Mucosa of gallbladder (tissue), 1 donor: ENCODE measurements around the gene WDR19. TPM values are rescaled to one million over a fixed set of nuclear protein-coding genes. Genes with fewer than 3 reads are reported as not detected.
"Not testable (repeated sequence)": the region's sequence is repeated elsewhere in the genome, so short reads cannot be mapped to it uniquely, and the experiment has no call there.

Source experiments
- DNase-seq: peaks from one replicate; pipeline ENCODE4 v3.0.0-alpha.2; 2020; ENCODE audit warnings: low spot score
- total RNA-seq: library from RNA; stranded (reverse); gene quantifications from one replicate; pipeline ENCODE4 v1.2.1, GENCODE V29; 2021
- donor health status: DM: no; HTN: no; CAD: no.

WDR19 gene
- 34.3 TPM for total RNA-seq

DNA sequence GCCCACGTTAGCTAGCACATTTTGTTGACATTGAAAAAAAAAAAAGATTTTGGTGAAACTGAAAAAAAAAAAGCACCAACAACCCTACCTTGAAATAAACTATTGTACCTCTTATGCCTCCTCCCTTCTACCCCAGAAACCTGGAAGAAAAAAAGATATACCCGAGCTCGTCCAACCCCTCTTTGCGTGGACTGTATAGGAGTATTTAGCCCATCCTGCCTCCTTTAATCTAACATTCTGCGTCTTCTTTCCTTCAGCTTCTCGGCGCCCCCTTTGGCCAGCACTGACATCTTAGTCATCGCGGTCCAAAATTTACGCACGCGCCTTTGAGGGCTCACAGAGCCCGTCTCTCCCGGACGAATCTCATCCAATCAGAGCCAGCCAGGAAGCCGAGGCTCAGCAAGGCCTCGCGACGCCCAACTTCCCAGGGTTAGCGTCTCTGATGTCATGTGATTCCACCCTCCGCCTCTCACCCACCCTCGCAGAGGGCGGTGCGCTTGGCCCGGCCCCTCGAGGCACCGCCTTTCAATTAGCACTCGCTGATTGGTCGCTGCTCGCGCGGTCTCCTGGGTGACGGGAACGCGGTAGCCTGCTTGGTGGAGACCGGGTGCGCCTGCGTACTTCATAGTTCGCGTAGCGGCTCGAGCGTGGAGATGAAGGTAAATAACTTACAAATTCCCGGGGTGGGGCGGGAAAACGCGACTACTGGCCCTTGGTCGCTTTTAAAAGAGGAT lies at the start of gene WDR19:
TSS of gene WDR19 (plus strand) at position 625 of the 734 bp plus-strand sequence. CDS start at position 654, 29 bp downstream.
- peak; percentile 99 for DNase-seq

DNA sequence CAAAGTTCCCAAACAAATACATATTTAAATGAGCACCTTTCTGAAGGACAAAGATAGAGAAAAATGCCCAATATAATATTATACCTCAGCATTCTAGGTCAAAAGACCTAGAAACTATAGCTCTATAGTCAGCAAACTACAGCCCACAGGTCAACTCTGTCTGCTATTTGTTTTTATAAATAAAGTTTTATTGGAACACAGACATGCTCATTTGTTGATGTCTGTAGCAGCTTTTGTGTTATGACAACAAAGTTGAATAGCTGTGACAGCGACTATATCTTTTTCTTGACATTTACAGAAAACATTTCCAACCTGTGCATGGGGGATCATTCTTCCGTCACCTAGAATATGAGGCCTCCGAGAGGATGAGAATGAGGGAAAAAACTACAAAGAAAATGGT lies 48.7 kb upstream of the WDR19 start:
- DNase-seq: no peak

DNA sequence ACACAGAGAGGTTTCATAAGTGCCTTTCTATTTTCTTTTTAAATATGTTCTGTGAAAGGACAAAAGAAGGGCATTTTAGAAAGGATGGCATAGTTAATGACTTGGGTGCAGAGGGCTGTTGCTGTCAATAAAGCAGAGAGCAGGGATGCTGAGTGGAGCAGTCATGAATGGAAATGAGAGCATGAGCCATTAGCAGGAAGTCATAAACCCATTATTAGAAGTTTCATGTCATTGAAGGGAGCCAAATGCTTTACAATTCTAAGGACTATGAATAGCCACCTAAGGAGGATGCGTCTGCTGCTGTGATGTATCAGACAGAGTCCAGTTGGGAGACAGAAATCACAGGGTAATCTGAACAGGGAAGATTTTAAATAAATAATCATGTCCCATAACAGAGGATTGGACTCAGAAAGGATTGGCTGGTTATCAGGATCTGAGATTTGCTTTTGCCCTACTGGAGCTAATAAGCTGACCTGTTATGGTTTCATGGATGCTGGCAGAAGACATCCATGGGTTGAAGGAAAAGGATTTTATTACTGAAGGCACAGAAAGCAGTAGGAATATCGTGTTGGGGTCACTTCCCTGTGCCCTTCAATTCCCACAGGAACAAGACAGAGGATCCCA lies 47.5 kb upstream of the WDR19 start:
- DNase-seq: no peak

DNA sequence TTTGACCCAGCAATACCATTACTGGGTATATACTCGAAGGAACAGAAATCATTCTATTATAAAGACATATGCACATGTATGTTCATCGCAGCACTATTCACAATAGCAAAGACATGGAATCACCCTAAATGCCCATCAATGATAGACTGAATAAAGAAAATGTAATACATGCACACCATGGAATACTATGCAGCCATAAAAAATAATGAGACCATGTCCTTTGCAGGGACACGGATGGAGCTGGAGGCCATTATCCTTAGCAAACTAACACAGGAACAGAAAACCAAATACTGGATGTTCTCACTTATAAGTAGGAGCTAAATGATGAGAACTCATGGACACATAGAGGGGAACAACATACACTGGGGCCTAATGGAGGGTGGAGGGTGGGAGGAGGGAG lies 44.1 kb upstream of the WDR19 start:
- DNase-seq: not testable (repeated sequence)

DNA sequence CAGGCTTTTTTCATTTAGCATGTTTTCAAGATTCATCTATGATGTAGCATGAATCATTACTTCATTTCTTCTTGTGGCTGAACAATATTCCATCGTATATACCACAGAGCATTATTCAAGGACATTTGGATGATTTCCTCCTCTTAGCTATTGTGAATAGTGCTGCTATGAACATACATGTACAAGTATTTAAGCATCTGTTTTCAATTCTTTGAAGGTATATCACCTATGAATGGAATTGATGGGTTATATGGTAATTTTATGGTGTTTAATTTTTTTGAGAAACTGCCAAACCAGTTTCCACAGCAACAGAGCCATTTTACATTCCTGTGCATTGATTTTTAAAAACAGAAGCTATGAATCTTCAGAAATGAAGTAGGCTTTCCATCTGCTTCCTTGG lies 36.1 kb upstream of the WDR19 start:
- no peak for DNase-seq

DNA sequence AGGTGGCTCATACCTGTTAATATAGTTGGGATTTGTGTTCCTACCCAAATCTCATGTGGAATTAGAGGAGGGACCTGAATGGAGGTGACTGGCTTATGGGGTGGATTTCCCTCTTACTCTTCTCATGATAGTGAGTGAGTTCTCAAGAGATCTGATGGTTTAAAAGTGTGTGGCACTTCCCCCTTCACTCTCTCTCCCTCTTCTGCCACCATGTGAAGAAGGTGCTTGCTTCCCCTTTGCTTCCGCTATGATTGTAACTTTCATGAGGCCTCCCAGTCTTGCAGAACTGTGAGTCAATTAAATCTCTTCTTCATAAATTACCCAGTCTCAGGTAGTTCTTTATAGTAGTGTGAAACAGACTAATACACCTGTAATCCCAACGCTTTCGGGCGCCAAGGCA lies 28.3 kb upstream of the WDR19 start:
- DNase-seq: no peak

DNA sequence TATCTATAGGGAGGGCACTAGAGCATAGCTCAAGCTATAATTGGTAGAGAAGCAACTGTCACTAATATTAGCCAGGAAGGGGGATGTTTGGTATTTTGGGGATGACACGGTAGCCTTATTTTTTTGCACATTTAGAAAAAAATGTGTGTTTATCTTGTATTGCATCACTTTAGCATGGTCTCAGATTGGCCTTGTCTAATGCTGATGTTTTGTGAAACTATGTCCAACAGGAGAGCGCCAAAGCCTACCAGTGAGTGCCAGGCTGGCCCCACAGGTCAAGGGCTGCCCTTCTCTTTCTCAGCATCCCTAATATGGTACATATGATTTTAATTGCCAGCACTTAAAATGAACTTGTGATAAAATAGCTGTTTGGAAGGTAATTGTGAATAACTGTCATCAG lies 24.8 kb upstream of the WDR19 start:
- DNase-seq: no peak

DNA sequence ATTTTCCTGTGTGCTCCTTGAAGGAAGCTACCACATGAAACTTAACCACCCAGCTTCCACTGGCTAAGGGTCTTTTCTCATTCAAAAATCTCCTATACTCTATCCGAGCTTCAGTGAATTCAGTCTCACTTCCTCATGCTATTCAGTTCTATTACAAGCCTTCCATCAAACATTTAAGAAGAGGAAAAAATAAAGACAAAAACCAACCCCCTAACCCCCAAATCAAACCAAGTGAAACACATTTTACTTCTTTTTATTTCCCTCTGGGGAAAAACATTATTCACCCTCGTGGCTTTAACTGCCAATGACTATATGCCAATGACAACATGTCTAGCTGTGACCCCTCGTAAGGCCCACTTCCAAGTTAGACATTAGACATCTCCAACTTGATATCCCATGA lies 16.2 kb upstream of the WDR19 start:
- no peak for DNase-seq

DNA sequence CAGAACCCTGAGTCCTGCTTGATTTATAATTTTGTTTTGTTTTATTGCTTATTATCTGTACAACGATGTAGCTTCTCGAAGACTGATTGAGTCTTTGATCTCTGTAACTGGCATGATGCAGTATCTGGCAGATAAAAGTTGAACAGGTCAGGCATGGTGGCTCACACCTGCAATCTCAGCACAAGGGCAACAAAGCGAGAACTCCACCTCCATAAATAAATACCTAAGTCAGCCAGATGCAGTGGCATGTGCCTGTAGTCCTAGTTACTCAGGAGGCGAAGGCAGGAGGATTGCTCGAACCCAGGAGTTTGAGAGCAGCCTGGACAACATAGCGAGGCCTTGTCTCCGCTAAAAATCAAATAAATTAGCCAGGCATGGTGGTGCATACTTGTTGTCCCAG lies 15.7 kb upstream of the WDR19 start:
- no peak for DNase-seq

DNA sequence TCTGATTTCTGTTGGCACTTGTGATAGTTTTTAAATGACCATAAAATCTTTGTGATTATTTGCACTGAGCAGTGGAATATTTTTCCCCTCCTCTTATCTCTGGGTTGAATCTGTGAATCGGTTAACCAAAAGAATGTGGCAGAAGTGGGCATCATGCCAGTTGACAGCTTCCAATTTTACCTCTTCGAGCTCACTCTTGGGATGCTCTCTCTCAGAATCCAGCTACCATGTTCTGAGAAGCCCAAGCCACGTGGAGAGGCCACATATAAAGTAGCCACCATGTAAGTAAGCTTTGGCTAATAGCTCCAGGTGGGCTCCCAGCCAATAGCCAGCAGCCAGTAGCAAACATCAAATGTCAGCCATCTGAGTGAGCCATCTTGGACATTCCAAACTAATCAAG lies 12.9 kb upstream of the WDR19 start:
- no peak for DNase-seq

DNA sequence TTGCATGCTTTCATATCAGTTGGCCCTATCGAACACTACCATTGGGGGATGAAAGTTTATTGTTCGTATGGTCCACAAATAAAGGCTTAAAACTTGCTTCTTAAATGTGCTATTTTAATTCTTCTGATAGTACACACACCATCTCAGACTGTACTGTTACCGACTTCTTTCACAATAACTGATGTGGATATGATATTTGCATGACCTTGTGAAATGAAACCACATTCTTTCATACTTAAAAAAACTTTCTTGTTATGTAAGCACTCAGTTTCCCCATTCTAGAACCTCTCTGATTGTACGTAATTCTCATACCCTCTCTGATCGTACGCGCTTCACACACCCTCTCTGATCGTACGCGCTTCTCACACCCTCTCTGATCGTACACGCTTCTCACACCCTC lies 12.0 kb upstream of the WDR19 start:
- no peak for DNase-seq

DNA sequence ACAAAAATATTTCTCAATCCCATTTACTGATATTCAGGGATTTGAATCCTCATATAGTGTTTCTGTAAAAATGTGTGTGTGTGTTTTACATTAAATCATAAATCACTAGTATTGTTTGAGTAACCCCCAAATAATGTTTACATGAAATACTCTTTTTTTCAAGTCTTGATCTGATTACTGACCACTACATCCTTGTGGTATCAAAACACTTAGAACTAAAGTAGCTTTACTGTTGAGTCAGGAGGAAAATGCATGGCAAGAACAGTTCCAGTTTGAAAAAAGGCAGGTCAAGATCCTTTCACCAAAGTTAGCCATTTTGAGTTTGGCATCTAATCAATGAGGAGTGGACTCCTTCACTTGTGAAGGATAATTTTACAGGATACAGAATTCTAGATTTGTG lies 3.6 kb upstream of the WDR19 start:
- DNase-seq: no peak

DNA sequence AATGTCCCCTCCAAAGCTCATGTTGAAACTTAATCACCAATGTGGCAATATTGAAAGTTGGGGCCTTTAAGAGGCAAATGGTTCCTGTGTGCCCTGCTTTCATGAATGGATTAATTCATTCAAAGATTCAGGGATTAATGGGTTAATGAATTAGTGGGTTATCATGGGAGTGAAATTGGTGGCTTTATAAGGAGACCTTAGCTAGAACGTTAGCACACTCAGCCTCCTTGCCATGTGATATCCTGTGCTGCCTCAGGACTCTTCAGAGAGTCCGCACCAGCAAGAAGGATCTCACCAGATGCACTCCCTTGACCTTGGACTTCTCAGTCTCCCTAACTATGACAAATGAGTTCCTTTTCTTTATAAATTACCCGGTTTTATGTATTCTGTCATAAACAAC lies 2.6 kb upstream of the WDR19 start:
- DNase-seq: no peak

DNA sequence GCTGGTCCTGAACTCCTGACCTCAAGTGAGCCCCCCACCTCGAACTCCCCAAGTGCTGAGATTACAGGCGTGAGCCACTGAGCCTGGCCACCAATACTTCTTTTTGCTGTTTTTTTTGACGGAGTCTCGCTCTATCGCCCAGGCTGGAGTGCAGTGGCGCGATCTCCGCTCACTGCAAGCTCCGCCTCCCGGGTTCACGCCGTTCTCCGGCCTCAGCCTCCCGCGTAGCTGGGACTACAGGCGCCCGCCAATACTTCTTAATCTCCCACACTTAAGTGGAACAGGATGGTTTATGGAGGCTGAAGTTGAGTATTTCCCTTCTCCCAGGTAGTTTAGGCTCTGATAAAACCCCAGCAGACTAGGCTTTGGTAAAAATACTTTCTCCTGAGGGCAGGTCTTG lies 1.7 kb upstream of the WDR19 start:
- DNase-seq: not testable (repeated sequence)

DNA sequence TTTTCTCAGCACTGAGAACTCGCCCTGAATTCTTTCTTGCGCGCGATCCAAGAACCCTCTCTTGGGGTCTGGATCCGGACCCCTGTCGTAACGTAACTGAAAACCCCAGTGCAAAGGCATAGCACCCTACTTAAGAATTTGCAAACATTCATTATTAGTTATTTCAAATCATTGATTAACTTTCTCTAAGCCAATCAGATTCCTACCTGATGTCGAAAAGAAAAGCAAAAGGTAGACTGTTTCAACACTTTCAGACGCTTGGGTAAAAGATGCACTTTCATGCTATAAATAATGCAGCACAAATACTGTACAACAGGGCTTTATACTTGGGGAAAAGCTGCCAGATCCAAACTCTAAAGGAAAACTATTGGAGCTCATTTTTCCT lies 817 bp upstream of the WDR19 start:
- DNase-seq: no peak

DNA sequence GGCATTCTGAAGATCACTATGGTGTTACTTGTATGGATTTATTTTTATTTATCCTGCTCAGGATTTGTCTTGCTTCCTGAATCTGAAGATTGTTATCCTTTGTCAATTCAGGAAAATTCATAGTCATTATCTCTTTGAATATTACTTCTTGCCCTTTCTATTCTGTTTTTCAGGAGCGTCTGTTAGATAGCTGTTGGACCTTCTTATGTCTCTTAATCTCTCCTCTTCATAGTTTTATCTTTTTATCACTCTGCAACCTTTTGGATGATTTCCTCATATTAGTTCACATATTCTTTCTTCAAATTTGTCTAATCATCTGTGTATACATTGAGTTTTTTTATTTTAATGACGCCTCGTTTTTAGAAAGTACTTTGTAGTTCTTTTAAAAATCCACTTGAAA lies 19.6 kb downstream of the WDR19 start:
- no peak for DNase-seq

DNA sequence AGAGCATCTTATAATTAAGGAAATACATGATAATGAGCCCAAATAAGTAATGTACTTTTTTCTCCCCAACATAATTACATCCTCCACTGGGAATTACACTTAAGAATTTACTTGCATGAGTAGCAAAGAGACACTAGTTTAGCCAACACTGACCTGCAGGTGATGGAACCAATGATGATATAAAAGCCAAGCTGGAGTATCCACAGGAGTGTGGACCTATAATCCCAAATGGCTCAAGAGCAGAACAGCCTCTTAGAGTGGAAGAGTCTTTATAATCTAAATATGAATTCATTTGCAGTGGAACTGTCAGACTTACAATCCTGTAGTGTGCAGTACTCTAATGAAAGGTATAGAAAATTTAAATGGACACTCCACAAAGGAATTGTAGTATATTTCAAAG lies 22.2 kb downstream of the WDR19 start:
- DNase-seq: no peak

DNA sequence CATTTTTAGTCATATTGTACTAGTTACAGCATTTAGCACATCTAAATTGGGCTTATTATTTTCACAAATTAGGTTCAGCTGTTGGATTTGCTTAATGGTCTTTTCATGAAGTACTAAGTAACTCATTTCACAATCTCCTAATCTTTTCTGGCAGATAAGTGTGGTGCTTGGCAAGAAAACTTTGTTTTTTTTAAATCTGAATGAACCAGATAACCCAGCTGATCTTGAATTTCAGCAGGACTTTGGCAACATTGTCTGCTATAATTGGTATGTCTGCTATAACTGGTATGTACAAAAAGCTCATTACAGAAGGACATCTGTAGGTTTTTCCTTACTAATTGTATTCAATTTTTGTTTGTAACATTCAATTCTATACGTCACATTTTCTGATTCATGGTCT lies 22.7 kb downstream of the WDR19 start:
- no peak for DNase-seq

DNA sequence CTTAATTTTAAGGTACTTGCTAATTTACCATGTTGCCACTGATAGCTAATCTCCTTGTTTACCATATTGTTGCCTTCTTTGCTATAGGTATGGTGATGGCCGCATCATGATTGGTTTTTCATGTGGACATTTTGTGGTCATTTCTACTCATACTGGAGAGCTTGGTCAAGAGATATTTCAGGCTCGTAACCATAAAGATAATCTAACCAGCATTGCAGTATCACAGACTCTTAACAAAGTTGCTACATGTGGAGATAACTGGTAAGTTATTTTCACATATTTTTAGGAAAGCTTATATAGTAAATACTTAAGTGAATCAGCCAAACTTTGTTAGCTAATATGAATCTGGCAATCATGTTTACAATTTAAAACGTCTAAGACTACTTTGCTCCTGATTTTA lies 23.1 kb downstream of the WDR19 start:
- no peak for DNase-seq

DNA sequence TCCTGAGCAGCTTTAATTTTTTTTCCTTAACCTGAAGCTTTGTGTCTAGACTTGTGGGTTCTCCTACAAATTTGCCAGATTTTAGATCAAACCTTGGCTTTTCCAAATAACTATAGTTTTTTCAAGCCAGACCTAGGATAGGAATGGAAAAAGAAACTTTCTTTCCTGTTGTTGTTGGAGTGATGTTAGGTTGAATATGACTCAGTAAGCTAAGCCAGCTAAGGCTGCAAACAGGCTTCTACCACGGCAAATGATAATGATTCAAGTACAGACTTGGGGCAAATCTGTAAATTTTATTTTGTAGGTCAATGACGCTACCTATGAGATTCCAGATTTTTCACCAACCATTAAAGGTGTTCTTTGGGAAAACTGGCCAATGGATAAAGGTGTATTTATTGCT lies 45.6 kb downstream of the WDR19 start:
- DNase-seq: no peak

DNA sequence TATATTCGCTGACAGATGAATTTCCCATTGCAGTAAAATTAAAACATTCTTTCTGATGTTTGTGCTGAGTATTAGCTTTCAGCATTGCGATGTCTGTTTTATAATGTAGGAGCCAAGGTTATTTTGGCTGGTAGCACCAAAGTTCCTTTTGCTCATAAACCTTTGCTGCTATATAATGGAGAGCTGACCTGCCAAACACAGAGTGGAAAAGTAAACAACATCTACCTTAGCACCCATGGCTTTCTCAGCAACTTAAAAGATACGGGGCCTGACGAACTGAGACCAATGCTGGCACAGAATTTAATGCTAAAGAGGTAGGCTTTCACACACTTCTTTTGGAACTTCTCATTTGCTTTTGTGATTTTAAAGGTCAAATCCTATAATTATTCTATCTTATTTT lies 46.0 kb downstream of the WDR19 start:
- no peak for DNase-seq

DNA sequence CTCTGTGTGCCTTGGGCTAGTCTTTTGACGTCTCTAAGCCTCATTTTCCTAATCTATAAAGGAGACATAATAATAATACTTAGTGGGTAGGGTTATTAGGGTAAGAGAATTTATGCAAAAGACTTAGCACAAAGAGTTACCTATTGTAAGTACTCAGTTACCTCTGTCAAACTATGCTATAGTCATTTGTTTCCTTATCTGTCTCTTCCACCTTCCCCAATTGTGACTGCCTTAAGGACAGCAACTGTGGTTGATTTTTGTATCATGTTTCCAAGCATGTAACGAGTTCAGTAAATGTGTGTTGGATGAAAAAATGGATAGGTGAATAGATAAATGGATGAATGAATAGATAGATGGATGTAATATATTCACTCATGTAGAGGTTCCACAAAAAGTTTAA lies 48.1 kb downstream of the WDR19 start:
- DNase-seq: no peak

DNA sequence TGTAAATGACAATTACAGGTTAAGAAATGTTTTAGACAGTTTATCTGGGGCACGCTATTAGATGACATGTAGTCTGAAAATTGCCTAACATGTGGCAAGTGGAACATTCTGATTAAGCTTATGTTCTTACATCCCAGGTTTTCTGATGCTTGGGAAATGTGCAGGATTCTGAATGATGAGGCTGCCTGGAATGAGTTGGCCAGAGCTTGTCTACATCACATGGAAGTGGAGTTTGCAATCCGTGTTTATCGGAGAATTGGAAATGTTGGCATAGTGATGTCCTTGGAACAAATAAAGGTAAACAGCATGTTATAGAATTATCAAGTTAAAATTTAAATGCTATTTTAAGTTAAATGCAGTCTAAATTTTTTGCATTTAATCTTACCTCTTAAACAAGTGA lies 49.3 kb downstream of the WDR19 start:
- DNase-seq: no peak

DNA sequence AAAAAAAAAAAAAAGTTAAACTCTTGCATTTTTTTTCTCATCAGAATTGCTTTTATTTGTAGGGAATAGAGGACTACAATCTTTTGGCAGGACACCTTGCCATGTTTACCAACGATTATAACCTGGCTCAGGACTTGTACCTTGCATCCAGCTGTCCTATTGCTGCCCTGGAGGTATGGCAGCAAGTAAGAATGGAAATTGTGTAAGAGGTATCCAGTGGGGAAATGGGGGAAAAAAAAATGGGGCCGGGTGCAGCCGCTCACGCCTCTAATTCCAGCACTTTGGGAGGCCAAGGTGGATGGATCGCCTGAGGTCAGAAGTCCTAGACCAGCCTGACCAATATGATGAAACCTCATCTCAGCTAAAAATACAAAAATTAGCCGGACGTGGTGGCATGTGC lies 49.8 kb downstream of the WDR19 start:
- DNase-seq: no peak
